HG02970 (cell line): Measurements from ENCODE around the gene COL19A1.

ENCODE experiments used
- ATAC-seq: cut with Tn5 transposase; IDR thresholded peaks from one replicate; pipeline ENCODE4 v1.9.1; 2021; ENCODE audit warnings: mild to moderate bottlenecking, moderate library complexity, moderate number of reproducible peaks; ENCODE audit not compliant: unreplicated experiment, low FRiP score

COL19A1 gene

GRCh38 chr6:70111737-70112136 is 245.4 kb downstream of the COL19A1 start:
- ATAC-seq, result no peak

- no peak for ATAC-seq
These were observed 246.4 kb downstream of the COL19A1 start for GRCh38 chr6:70112716-70113115.

GRCh38 chr6:70113171-70113570 is 246.8 kb downstream of the COL19A1 start:
- no peak for ATAC-seq

GRCh38 chr6:70118670-70119069 is 252.3 kb downstream of the COL19A1 start:
- ATAC-seq, result no peak

GRCh38 chr6:70119218-70119835 is 253.0 kb downstream of the COL19A1 start:
- no peak for ATAC-seq

- no peak for ATAC-seq
These were observed 258.1 kb downstream of the COL19A1 start for GRCh38 chr6:70124443-70124842.

GRCh38 chr6:70124882-70125545 is 258.7 kb downstream of the COL19A1 start:
- no peak for ATAC-seq

GRCh38 chr6:70125602-70126001 is 259.2 kb downstream of the COL19A1 start:
- no peak for ATAC-seq

- no peak for ATAC-seq
These were observed 263.0 kb downstream of the COL19A1 start for GRCh38 chr6:70129341-70129740.

- no peak for ATAC-seq
These were observed 264.5 kb downstream of the COL19A1 start for GRCh38 chr6:70130865-70131264.

- ATAC-seq, result peak; percentile 71
These were observed 265.2 kb downstream of the COL19A1 start for GRCh38 chr6:70131528-70131927.

- ATAC-seq, result no peak
These were observed 266.9 kb downstream of the COL19A1 start for GRCh38 chr6:70133246-70133645.

GRCh38 chr6:70134542-70134941 is 268.2 kb downstream of the COL19A1 start:
- no peak for ATAC-seq

- no peak for ATAC-seq
These were observed 269.1 kb downstream of the COL19A1 start for GRCh38 chr6:70135219-70136160.

GRCh38 chr6:70136996-70137395 is 270.6 kb downstream of the COL19A1 start:
- ATAC-seq, result no peak

GRCh38 chr6:70140496-70140895 is 274.1 kb downstream of the COL19A1 start:
- ATAC-seq, result no peak

GRCh38 chr6:70142034-70142433 is 275.7 kb downstream of the COL19A1 start:
- no peak for ATAC-seq

GRCh38 chr6:70145178-70145577 is 278.8 kb downstream of the COL19A1 start:
- no peak for ATAC-seq

GRCh38 chr6:70149209-70149788 is 282.9 kb downstream of the COL19A1 start:
- no peak for ATAC-seq

- ATAC-seq, result no peak
These were observed 284.2 kb downstream of the COL19A1 start for GRCh38 chr6:70150521-70150920.

- no peak for ATAC-seq
These were observed 285.3 kb downstream of the COL19A1 start for GRCh38 chr6:70151616-70152015.
